Fibroblast of skin of back (primary cell): ENCODE data around the gene CD200.

Experiments
- DNase-seq: peaks from one replicate; pipeline ENCODE4 v3.0.0-alpha.2; 2013

CD200 gene

DNA sequence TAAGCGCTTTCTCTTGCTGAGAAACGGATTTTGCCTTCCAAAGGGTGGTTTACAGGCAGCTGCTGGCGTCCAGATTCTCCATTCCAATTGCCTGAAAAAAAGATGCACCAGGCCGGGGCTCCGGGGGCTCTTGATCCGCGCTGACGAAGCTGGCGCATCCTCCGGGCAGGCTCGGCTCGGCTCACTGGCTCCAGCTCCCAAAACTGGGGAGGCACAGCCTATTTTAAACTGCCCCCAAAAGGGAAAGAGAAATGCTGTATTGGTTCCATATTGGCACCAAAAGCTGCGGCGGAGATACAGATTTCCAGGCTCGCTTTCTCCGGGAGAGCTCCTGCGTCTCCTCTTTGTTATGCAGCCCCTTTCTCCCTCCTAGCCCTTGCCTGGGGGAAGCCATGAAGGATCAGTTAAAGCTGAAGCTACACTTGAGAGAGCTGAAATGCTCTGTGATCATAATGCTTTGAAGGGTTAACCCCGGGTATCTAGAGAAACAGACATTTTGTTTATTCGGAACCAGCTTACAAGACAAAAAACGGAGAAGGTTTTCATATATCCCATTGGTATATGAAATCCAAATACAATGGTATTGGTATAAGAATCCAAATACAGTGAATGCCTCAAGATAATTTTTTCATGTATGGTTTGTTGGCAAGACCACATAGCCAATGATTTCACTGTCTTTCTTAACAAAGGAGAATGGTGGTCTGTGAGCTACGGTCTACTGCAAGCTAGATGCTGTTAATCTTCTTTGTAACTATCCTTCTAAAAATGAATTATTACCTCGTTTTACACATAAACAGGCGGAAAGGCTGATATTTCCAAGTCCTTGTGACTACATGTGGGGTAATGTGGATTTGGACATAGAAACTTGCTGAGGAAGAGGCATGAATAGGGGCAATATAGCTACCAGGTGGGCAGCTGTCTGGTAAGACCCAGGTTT is 693 bp downstream of the CD200 start:
- no peak for DNase-seq

DNA sequence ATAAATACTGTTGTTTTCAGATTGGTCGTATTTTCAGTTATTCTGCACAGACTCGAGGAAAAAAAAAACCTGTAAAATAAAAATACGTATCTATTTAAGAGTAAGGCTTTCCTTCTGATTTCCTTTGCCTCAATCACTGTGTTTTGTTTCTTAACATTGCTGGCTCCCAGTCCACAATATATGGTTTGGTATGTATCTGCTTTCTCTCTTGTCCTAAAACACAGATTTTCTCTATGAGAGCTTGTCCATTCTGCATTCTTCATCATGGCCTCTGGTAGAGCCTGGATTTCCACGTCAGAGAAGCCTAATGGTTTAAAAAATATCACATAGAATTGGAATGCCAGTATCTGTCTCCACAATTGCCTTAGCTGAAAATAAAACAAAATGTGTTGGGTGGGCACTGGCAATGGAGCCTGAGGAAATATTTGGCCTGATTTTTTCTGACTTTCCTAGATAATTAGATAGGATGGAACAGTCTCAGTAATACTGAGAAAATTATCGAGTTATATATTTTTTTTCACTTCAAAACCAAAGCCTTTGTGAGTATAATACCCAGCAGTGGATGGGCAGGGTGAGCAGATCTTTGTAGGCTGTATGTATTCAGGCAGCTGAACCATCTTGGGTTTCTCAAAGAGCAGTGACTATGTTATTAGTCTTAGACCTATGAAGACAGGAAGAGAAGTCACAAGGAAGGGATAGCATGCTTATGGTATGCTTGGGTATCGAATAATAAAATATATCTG is 1.9 kb downstream of the CD200 start:
- no peak for DNase-seq

DNA sequence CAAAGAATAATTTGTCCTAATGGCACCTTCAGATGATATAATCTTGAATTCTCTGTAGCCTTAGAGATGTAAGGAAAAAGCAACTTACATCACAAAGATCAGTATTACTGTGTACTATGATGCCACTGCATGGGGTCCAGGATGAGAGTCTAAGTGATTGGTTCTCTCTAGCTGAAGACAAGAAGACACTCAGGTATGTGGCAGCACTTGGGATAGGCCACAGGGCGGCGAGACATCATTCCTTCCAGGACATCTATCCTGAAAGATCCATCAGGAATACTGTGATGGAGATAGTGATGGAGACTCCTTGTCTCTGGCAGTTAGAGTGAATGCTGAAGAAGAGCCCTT is 2.5 kb downstream of the CD200 start:
- DNase-seq: no peak

DNA sequence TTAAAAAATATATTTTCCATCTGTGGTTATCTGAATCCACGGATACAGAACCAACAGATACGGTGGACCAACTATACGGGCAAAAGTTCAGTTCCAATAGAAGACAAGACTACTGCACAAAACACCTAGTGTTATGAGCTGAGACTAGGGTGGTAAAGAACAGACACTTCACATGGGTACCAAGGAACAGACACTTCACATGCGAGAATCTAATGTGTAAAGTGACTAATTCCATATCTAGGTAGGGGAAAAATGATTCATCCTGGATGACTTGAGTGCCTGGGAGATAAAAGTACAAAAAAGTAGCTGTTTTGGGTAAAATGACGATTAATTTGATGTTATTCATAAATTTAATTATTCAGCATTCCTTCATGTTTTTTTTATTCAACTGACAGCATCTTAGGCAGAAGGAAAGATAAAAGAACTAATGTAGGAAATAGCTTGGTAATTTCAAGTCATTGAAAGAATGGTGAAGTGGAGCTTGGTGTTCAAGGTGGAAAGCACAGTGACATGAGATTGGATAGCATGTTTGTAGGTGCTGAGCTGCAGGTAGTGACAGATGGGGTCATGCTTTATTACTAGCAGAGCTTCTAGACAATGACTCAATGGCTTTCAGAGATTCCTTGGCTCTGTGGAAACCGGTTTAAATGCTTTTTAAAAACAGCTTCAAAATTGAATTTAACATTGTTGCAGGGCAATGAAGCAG is 5.2 kb downstream of the CD200 start:
- no peak for DNase-seq

DNA sequence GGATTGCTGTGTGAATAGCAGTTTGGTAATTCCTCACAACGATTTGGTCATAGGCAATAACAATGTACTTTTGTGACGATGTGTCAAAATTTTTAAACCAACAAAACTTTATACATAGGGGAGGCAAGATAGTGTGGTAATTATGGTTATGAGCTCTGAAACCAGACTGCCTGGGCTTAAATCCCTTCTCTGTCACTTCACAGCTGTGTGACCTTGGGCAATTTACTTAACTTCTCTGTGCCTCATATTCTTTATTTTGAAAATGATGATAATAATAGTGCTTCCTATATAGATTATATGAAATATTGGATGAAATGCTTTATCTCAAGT is 5.7 kb downstream of the CD200 start:
- no peak for DNase-seq

DNA sequence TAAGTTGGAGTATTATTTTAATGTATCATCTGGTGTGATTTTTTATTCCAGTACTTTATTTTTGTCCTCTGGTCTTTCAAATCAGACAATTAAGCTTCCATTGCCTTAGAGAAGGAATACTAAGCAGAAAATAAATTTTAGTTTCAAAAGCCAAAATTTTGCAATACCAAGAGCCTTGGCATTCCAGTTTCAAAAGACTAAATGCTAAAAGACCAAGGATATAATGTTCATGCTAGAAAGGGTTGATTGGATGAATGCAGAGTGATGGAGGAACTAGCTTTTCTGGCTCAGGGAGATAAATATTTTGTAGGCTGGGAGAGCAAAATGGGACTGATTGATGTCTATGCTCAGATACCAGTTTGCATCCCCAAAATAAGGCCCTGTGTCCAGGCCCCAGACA is 6.2 kb downstream of the CD200 start:
- DNase-seq: no peak

DNA sequence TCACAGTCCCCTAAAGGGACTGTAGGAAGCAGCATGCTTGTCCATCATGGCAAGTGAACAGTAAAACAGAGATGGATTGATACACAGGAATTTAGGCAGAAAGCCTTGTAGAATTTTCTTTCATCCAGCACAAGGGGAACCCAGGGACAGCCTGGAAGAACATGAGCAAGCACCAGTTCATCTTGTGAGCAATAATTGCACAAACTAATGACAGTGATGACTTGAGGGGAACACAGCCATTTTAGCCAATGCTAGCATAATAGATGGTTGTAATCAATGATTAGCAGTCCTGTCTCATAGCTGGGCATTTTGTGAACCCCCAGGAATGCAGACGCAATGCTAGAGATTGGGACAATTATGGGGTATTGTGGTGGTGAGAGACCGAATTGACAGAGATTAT is 6.7 kb downstream of the CD200 start:
- no peak for DNase-seq

DNA sequence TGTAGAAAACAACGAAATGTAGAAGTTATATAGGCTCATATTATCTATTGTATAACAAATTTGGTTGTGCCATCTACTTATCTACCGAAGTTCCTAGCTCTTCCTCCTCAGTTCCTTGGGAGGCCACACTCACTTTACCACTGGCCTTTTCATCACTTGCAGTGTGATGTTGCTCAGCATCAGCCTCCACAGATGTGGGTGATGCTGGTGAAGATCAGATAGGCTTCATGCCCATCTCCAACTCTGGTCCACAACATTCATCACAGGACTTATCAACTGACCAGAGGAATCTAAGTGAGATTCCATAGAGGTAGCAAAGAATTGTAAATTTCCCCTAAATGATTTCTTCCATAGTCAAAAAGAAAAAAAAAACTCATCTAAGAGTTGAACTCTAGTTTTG is 8.4 kb downstream of the CD200 start:
- no peak for DNase-seq

DNA sequence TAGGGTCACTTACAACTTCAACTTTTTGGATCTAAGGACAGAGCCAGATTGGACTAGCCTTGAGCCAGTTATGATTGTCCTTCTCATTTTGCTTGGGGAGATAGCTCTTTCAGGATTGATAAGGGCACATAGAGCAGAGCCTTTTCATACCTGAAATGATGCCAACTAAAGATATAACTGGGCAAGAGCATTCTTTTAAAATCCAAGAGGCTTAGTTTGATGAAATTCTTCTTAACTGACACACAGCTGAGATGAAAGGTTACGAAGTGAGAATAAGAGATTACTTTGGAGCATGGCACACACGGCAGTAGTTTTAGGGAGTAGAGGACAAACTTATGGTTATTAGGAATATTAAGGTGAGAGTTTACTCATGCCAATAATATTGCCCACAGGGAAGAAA is 12.7 kb downstream of the CD200 start:
- no peak for DNase-seq

DNA sequence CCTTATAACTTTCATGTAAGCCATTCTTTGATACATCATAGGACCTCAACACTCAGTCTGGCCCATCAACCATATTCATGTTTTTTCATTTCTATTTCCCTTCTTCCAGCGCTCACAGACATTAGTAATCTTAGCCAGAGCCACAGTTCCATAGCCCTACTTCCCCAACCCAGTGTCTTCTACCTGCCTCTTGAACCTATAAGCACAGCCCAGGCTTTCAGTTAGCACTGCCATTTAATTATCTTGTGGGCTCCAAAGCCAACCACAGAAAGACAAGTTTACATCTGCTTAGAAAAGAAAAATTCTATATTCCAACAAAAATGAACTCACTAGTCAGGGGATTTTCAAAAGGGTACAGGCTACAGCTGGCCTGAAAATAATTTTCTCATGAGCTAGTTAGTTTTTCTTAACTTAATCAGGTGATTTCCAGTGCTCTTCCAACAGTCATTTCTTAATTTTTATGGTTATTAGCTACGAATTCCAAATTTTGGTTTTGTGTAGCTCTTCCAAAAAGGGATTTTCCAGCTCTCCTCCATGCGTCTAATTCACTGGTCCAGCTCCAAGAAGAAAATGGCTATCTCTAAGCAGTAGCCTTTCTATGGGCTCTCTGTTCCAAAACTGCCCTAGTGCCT is 13.7 kb downstream of the CD200 start:
- no peak for DNase-seq

DNA sequence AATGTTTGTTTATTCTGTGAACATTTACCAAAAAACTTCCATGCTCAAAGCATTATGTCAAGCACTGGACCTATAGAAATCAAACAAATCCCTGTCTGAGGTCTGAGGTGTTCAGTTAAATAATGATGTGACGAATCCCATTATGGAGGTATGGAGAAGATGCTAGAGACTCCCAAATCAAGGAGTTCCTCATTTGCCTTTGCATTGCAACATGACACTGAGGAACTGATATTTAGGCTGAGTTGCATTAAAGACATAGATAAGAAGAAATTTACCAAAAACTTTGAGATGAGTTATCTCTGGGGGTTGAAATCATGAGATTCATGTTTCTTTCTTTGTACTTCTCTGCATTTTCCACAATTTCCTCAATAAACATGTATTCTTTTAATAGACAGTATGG is 16.0 kb downstream of the CD200 start:
- no peak for DNase-seq

DNA sequence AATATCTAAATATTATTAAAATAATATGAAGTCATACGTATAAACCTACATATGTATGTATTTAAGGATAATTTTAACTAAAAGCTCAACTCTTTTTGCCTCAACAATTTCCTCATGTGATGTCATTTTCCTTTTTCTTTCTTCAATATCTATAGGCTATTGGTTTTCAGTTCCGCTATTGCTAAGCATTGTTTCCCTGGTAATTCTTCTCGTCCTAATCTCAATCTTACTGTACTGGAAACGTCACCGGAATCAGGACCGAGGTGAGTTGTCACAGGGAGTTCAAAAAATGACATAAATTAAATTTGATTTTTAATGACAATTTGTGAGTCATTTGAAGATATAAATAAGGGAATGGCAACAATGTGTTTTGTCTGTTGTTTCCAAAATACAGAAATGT is 16.6 kb downstream of the CD200 start:
- DNase-seq: no peak

DNA sequence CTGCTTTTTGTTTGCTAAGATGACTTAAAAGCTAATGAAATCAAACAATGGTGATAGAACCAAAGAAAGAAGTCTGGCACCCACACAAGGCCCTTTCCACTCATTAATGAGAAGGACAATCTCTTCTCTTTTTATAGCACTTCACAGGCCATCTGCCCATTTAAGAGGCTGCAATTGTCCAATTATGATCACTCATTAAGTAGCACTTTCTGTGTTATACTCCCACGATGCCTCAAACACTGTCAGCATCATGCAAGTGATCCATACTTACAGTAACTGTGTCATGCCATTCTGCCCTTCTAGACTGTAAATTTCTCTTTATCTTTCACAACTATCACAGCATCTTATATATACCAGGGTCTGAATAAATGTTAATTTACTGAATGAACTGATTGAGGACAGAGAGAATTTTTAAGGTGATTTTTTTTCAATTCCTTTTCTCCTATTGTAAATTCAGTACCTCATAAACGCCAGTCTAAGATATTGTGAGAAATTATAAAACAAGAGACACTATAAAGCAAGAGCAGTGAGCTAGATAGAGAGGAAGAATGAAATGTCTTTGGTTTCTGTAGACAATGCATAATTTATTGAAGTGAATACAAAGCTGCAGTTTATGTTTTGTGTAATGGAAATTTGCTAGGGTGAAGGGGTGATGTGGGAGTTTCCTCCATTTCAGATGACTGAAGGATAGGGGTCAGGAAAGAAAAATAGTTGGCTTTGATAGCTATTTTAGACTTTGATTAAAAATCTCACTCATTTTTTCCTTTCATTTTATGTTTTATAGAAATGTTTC is 17.3 kb downstream of the CD200 start:
- DNase-seq: no peak

DNA sequence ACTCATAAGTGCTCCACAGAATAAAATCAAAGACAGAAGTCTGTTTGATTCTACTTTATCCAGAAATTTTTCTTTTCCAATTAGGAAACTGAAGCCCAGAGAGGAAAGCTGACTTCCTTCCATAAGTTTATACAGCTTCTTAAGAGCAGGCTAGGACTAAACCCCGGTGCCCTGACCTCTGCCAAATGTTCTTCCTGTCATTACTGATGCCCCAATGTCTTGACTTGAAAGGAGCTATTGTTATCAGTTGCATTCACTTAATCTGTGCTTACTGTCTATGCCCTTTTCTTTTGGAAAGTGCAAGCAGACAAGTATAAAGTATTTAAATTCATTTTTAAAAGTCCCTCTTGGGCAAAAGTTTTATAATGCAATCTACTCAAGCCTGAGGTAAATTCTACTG is 18.1 kb downstream of the CD200 start:
- no peak for DNase-seq

DNA sequence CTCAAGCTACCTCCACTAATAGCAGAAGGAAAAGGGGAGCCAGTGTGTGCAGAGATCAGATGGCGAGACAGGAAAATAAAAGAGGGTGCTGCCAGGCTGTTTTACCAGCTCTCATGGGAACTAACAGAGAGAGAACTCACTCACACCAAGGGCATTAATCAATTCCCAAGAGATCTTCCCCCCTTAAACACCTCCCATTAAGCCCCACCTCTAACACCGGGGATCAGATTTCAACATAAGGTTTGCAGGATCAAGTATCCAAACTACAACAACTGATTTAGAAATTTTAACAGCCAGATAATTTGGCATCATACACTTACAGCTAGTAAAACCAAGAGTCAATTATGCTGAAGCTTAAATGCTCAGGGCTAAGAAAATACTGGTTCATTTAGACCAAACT is 18.9 kb downstream of the CD200 start:
- DNase-seq: no peak

DNA sequence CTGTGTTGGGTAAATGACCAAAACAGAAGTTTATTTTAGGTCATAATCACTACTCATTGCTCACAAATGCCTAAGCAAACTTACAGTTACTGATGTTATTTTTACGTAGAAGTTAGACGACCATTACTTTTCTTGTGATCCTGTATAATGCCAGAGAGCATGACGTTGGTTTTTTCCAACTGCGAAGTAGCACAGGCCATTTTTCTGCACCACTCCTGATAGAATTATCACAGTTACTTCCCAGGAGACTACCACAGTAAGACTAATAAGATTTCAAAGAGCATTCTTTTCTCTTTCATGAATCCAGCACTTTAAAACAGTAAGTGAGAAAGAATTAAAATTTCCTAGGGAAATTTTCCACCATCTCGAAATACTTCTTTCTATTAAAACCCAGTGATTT is 19.8 kb downstream of the CD200 start:
- no peak for DNase-seq

DNA sequence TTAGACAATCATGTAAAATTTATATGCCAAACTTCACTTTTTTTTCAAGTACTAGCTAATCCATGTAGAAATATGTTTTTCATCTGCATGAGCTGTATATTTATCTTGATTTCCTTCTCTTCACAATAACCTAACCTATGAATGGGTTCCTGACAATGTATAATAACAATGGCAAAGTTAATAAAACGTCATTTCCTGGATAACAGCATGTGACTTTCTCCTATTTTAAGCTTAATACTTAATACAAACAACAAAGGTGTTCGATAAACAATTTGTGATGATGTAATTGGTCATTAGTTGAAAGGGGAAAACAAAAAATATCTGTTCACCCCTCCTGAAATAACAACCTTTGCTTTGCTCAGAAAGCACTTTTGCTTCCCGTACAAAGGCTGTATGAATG is 20.4 kb downstream of the CD200 start:
- DNase-seq: no peak

DNA sequence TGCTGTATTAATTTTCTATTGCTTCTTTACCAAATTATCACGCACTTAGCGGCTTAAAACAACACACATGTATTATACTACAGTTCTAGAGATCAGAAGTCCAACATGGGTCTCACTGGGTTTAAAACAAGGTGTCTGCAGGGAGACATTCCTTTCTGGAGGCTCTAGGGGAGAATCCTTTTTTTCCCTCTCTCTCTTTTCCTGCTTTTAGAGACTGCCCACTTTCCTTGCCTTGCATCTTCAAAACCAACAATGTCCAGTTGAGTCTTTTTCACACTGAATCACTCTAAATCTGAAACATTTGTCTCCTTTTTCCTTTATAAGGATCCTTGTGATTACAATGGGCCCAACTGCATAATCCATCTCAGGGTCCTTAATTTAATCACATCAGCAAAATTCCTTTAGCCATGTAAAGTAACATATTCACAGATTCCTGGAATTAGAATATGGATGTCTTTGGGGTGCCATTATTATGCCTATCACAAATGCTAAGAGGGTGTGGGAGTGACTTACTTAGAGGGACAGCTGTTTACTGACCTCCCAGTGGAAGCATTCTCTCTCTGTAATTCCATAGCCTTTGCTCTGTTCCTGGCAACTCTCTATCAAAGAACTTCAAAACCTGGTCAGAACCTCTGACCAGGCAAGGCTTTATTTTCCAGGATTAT is 21.8 kb downstream of the CD200 start:
- DNase-seq: no peak

DNA sequence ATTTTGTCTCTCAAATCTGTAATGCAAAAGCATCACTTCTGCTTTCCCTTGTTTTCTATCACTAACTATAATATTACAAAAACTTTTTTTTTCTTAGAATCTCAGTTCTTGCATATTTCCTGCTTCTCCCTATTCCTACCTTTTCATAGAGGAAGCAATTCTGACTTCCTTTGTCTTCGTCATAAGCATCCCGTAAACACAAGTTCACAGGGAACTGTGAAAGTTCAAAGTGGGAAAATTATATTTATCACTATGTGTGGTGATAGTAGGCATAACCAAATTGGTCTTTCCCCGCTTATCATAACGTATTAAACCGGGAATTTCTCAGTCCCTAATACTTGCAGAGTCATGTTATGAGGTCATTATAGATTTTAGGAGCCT is 22.3 kb downstream of the CD200 start:
- DNase-seq: no peak

DNA sequence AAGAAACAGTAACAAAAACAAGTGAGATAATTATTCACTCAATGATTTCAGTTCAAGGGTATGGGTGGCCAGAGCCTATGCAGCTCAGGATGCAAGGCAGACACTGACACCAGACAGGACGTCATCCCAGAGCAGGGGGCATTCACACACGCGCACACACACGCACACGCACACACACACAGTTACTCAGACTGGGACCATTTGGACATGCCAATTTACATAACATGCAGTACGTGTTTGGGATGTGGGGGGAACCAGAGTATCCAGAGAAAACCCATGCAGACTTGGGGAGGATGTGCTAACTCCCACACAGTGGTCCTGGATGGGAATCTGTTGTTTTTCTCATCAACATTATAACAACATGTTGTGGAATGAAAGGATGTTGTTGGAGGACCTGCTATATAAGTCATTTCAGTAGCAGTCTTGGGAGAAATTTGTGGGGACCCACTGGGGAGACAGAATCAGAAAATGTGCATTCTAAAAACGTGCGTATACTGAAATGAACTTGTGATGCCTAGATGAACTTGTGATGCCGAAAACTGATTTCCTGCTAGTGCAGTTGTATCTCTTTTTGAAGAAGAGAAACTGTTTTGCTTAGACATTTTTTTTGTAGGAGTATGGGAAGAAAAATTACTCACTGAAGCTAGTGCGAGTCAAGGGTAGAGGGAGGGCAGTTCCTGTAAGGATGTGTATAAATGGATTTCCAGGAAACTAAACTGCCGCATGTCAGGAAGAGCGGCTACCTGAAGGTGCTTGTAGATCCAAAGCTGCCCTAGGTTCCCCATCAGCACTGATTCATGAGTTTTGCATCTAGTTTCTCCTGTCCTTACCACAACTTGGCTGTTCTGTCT is 25.2 kb downstream of the CD200 start:
- DNase-seq: no peak

DNA sequence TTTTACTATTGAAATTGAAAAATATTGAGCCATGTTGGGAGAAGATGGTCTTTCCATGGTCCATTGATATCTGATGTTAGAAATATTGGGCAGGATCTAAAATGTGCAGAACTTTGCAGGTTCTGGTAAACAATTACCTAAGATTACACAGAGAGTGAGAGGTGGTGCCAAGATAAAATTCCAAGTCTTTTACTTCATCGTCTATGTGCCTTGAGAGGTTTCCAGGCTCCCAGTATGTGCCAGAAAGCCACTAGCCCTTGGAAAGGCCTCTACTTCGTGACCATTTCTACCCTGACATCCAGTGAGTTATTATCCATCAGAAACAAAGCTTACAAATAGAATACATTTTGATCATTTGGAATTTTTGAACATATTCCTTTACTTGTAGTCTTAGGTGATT is 27.6 kb downstream of the CD200 start:
- DNase-seq: no peak
